Stimulated activated naive CD8-positive, alpha-beta T cell treated with anti-CD3 and anti-CD28 coated beads, Interleukin-15, Interleukin-2, amounts not matched to agents 100 ng/mL and 50 ng/mL, for 24 hours (primary cell): Measurements from ENCODE around the gene EPHA2.

ENCODE experiments used
- H3K27ac Mint-ChIP-seq: one replicate; pipeline ENCODE4 v1.8.0; 2021; ENCODE audit warnings: mild to moderate bottlenecking, mixed read lengths
- H3K27me3 Mint-ChIP-seq: one replicate; pipeline ENCODE4 v1.8.0; 2021; ENCODE audit warnings: mixed read lengths
- H3K36me3 Mint-ChIP-seq: one replicate; pipeline ENCODE4 v1.8.0; 2021; ENCODE audit warnings: low read depth, mixed read lengths
- H3K4me1 Mint-ChIP-seq: one replicate; pipeline ENCODE4 v1.8.0; 2021; ENCODE audit warnings: low read depth, mixed read lengths
- H3K4me3 Mint-ChIP-seq: one replicate; pipeline ENCODE4 v1.8.0; 2021; ENCODE audit warnings: mild to moderate bottlenecking, mixed read lengths
- H3K9me3 Mint-ChIP-seq: one replicate; pipeline ENCODE4 v1.8.0; 2021; ENCODE audit warnings: mixed read lengths

The EPHA2 gene

DNA sequence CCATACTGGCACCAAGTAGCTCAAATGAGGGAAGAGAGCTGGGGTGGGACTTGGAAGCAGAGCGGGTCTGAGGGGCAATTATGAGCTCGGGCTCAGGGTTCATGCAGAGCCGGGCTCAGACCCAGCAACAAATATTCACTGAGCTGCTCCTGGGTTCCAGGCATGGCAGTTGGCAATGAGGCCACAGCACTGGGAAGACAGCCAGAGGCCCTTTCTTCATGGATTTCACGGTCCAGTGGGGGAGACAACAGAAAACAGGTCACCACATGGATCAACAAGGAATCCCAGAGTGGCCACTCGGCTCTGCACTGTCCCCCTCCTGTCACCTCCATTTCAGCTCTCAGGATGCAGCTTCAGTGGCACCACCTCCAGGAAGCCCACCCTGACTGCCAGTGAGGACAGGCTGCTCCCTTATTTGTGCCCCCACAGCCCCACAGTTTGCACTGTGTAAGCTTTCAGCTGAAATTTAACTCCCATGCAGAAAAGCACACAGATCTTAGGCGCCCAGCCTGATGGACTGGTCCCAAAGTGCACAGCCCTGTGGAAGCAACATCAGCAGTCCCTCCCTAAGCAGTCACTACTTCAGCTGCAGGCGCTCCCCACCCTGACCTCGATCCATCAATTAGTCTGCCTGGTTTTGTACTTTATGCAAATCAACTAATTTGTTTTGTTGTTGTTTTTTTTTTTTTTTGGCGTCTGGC, 34.2 kb upstream of the EPHA2 start:
- Mint-ChIP-seq H3K36me3 (no peaks in the 10 kb centered on the region), H3K4me1 (no peaks in the 10 kb centered on the region), H3K9me3 (no peaks in the 10 kb centered on the region), H3K27me3 (no peaks in the 10 kb centered on the region), H3K27ac (no peak overlapping the region), H3K4me3 (no peak overlapping the region)

DNA sequence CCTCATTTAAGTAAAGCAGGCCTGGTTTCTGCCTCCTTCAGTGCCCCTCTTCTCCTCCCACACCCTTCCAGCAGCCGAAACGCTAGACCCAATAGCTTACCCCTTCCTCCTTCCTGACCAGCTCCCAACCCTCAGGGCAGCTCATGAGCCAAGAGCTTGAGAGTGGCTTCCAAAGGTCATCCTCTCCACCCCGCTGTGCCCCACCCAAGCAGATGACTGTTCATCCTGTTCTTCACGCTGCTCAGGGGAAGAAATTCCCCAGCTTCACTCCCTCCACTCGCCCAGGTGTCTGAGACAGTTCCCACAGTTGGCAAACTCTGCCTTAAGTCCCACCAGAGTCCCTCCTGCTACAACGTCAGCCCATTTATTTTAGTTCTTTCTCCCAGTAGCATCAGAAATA, 33.1 kb upstream of the EPHA2 start:
- Mint-ChIP-seq H3K36me3 (no peaks in the 10 kb centered on the region), H3K27me3 (no peaks in the 10 kb centered on the region), H3K9me3 (no peaks in the 10 kb centered on the region), H3K27ac (no peak overlapping the region), H3K4me3 (no peak overlapping the region), H3K4me1 (no peaks in the 10 kb centered on the region)

DNA sequence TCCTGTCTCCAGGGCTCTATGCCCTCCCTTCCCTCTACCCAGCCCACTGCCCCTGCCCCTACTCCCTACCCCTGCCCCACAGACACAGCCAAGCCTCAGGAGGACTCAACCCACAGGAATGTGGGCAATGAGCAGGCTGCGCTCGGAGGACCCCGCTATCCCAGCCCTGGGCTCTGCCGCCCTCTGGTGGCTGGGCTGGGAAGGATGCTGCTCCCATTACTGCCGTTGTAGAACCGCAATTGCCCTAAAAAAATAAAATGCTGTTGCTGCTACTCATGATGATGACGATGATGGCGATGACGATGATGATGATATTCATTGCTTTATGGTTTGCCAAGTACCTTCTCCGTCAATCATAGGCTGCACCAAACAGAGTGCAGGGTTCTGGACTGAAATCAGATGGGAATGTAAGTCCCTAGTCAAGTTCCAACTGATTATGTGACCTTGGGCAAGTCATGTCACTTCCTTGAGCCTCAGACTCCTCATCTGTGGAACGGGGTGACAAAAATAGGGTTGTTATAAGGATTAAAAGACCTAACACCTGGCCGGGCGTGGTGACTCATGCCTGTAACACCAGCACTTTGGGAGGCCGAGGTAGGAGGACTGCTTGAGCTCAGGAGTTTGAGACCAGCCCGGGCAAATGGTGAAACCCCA, 32.0 kb upstream of the EPHA2 start:
- no peaks in the 10 kb centered on the region for H3K36me3 Mint-ChIP-seq
- no peak overlapping the region for H3K27ac Mint-ChIP-seq
- no peaks in the 10 kb centered on the region for H3K27me3 Mint-ChIP-seq
- no peak overlapping the region for H3K4me3 Mint-ChIP-seq
- H3K9me3 Mint-ChIP-seq, result no peaks in the 10 kb centered on the region
- H3K4me1 Mint-ChIP-seq, result no peaks in the 10 kb centered on the region

DNA sequence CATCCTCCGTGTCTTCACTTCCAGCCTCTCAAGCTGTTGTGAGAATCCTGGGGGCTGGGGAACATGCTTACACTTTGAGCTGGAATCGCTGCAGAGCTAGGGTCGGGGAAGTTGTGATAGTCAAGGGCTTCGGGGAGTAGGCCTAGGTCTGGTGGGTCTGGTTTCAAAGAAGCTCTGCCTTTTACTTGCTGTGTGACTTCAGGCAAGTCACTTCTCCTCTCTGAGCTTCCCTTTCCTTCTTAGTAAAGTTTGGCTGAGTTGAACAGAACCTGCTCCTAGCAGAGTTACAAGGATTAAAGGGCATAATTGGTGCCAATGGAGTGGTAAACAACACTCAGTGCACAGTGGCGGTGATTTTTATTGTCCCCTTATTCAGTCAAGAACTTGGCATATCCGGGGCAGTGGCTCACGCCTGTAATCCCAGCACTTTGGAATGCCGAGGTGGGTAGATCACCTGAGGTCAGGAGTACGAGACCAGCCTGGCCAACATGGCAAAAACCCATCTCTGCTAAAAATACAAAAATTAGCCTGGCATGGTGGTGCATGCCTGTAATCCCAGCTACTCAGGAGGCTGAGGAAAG, 30.9 kb upstream of the EPHA2 start:
- no peaks in the 10 kb centered on the region for H3K4me1 Mint-ChIP-seq
- H3K27ac Mint-ChIP-seq, result no peak overlapping the region
- no peaks in the 10 kb centered on the region for H3K27me3 Mint-ChIP-seq
- no peaks in the 10 kb centered on the region for H3K9me3 Mint-ChIP-seq
- no peak overlapping the region for H3K4me3 Mint-ChIP-seq
- no peaks in the 10 kb centered on the region for H3K36me3 Mint-ChIP-seq

DNA sequence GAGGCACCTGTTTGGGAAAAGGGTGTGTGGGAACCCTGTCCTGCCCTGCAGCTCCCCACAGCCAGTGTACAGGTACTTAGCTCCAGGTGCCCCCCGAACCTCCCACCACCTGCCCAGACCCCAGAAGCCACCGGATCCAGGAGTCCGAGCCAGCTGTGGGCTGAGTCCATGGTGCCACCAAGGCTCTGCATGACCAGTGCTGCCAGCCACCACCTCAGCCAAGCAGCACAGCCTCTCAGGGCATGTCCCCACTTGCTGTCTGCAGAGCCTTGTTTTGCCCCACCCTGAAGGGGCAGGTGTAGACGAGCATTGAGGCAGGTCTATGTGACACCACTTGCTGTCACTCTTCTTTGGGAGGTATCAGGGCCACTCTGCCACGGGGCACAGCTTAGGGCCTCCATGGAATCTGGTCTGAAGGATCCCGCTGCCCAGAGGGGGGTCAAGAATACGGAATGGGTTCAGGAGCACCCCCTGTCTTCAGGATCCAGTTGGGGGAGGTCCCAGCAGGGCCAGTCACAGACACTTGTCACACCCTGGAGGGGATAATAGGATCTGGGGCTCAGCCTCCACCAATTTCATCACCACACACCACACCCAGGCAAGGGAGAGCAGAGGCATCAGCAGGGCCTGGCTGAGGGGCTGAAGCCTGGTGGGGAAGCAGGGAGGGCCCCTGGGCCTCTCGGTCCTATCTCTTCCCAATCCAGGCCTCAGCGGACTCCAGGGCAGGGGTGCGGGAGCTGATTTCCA, 28.9 kb upstream of the EPHA2 start:
- H3K27me3 Mint-ChIP-seq, result no peaks in the 10 kb centered on the region
- no peak overlapping the region for H3K4me3 Mint-ChIP-seq
- no peak overlapping the region for H3K27ac Mint-ChIP-seq
- no peaks in the 10 kb centered on the region for H3K9me3 Mint-ChIP-seq
- no peaks in the 10 kb centered on the region for H3K36me3 Mint-ChIP-seq
- H3K4me1 Mint-ChIP-seq, result no peaks in the 10 kb centered on the region

DNA sequence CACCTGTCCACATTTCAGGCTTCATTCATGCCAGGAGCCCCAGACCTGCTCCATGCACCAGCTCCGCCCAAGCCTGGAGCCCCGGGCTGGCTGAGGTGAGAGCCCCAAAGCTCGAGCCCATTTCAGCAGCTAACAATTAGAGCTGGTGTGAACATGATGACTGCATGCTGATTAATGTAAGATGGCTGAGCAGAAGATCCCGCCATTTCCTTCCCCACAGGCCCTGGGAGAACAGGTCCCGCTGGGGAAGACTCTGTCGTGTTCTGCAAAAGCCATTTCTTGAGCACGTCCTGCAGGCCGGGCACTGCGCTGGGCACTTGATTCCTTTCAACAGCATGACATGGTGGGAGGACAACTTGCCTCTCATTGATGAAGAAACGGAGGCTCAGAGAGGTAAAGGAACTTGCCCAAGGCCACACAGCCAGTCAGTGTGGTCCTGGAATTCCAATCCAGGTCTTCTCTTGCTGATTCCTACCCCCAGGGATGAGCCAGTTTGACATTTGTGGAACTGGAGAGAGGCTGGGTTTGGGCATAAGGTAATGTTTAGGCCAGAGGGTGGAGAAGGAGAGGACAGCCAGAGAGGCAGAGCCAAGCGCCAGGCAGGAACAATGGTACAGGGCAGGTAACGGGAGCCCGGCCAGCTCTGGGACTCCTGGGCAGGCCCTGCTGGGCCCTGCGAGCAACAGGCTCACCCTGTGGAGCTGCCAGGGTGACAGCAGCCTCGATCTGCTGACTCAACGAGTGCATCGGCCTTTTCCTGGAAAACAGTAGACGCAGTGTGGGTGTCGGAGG, 28.1 kb upstream of the EPHA2 start:
- no peaks in the 10 kb centered on the region for H3K4me1 Mint-ChIP-seq
- no peak overlapping the region for H3K27ac Mint-ChIP-seq
- no peak overlapping the region for H3K4me3 Mint-ChIP-seq
- H3K36me3 Mint-ChIP-seq, result no peaks in the 10 kb centered on the region
- H3K9me3 Mint-ChIP-seq, result no peaks in the 10 kb centered on the region
- no peaks in the 10 kb centered on the region for H3K27me3 Mint-ChIP-seq

DNA sequence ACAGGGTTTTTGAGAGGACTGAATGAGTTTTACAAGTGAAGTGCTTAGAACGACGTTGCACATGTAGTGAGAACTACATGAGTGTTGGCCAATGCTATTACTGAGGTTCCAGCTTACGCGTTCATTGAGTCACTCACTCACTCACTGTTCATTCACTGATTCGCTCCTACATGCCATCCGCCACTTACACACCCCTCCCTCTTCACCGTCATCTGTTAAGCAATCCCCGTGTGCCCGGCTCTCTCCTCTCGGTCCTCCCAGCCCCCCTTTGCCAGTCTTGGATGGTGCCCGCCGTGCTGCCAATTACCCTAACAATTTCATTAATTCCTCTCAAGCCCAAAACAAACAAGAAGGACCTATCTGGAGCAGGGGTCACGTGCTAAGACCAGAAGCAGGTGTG, 27.3 kb upstream of the EPHA2 start:
- Mint-ChIP-seq H3K36me3 (no peaks in the 10 kb centered on the region), H3K27me3 (no peaks in the 10 kb centered on the region), H3K4me3 (no peak overlapping the region), H3K4me1 (no peaks in the 10 kb centered on the region), H3K27ac (no peak overlapping the region), H3K9me3 (no peaks in the 10 kb centered on the region)

DNA sequence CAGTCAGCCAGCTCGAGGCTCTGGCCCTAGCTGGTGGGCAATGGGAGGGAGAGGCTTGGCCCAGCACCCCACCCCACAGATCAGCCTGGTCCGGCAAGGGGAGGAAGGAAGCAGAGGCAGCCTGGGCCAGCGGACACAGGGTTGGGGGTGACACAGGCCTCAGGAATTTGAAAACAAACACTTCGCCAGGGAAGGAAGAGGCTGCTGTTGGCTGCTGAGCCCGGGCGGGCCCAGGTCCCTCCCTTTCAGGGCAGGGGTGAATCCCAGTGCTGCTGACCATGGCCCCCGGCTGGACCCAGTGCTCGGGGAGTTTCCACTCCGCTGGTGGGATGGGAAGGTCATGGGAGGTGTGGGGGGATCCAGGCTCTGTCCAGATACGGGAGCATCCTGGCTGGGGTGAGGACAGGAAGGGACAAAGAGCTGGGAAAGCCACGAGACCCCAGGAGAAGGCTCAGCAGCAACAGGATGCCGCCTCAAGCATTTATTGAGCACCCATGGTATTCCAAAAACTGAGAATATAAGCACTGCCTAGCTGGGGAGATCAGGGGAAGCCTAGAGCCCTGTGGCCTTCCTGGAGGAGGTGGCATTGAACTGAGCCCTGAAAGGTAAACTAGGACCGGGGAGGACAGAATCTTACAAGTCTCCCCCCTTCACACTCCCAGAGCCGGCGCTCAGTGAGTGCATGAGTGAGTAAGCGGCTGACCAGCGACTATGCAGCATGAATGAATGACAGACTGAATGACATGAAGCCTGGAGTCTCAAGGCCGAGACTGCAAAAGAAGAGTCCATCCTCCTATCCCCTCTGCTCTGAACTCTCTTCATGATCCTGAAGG, 26.2 kb upstream of the EPHA2 start:
- Mint-ChIP-seq H3K4me1 (no peaks in the 10 kb centered on the region), H3K36me3 (no peaks in the 10 kb centered on the region), H3K27me3 (no peaks in the 10 kb centered on the region), H3K9me3 (no peaks in the 10 kb centered on the region), H3K27ac (no peak overlapping the region), H3K4me3 (no peak overlapping the region)

DNA sequence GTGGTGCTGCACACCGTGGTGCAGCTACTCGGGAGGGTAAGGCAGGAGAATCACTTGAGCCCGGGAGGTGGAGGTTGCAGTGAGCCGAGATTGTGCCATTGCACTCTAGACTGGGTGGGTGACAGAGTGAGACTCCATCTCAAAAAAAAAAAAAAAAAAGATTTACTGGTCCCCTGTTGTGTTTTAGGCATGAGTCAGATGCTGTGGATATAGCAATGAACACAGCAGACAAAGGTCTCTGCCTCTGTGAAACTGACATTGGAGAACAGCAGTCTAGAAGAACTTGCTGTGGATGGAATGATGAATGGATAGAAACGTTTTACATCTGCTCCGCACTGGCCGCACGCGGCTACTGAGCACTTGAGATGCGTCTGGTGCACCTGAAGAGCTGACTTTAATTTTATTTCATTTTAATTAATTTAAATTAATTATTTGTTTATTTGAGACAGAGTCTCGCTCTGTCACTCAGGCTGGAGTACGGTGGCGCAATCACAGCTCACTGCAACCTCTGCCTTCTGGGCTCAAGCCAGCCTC, 24.5 kb upstream of the EPHA2 start:
- H3K4me1 Mint-ChIP-seq, result no peaks in the 10 kb centered on the region
- H3K27me3 Mint-ChIP-seq, result no peaks in the 10 kb centered on the region
- no peak overlapping the region for H3K4me3 Mint-ChIP-seq
- H3K36me3 Mint-ChIP-seq, result no peaks in the 10 kb centered on the region
- H3K9me3 Mint-ChIP-seq, result no peaks in the 10 kb centered on the region
- H3K27ac Mint-ChIP-seq, result no peak overlapping the region

DNA sequence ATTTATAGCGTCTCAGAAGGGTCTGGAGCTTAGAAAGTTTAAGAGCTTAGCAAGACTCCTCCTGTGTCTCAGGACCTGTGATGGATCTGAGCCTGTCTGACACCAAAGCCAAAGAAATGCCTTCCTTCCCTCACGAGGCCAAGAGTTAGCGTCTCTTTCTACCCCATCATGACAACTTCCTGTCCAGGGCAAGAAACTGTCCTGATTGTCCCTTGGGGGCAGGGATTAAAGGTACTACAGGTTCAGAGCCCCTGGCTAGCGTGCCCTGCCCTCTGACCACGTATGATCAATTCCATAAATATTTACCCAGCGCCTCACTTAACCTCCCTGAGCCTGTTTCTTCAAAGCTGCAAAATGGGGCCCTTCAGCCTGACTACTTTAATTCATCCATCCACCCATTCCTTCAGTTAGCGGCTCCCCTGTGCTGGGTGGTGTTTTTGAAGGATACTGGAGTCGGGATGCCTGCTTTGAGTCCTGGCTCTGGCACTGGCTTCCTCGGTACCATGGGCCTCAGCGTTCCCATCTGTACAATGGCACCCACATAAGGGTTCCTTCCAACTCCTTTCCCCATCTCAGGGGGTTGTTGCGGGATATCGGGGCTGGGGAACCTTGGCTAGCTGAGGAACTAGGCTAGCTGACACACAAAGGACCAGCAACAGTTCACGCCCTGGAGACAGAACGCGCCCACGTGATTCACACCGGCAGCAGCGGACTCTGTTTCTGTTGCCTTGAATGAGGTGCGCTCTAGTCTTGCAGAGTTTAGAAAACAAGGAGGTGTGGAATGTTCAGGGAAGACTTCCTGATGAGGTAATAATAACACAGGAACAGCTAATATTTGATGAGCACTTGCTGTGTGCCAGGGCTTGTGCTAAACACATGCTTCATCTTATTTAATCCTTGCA, 23.0 kb upstream of the EPHA2 start:
- Mint-ChIP-seq H3K4me1 (no peaks in the 10 kb centered on the region), H3K27ac (no peak overlapping the region), H3K9me3 (no peaks in the 10 kb centered on the region), H3K4me3 (no peak overlapping the region), H3K27me3 (no peaks in the 10 kb centered on the region), H3K36me3 (no peaks in the 10 kb centered on the region)

DNA sequence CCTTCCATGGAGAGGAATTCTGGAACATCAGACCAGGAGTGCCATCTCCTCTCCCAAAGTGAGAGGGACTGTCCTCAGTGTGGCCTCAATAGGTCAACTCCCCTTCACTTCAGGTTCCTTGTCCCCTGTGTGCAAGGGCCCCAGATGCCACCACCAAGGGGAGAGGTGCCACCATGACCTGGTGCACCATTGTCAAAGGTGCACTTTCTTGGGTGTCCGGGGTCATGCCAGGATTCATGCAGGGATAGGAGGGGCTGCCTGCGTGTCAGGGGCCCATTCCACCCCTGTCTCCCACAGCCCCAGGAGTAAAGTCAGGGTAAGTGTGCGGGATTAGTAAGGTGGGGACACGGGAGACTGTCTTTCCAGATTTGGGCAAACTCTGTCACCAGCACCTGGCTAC, 21.4 kb upstream of the EPHA2 start:
- Mint-ChIP-seq H3K9me3 (no peaks in the 10 kb centered on the region), H3K36me3 (no peaks in the 10 kb centered on the region), H3K4me3 (no peak overlapping the region), H3K27ac (no peak overlapping the region), H3K4me1 (no peaks in the 10 kb centered on the region), H3K27me3 (no peaks in the 10 kb centered on the region)

DNA sequence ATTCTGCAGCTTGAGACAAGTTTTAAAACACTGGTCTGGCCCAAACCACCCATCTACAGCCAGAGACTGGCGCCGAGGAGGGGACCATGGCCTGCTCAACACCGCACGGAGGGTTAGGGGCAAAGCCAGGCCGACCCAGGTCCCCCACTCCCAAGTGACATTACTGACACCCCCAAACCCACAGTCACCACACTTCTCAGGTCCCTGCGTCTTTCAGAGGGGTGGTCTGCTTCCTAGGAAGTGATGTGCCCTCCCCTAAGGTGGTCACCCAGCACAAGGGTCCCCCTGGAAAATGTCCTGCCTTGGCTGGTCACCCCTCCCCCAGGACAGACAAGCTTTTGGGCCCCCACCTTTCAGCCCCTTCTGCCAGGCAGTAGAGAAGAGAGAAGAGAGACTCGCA, 20.8 kb upstream of the EPHA2 start:
- H3K27ac Mint-ChIP-seq, result no peak overlapping the region
- no peaks in the 10 kb centered on the region for H3K9me3 Mint-ChIP-seq
- no peaks in the 10 kb centered on the region for H3K4me1 Mint-ChIP-seq
- no peaks in the 10 kb centered on the region for H3K36me3 Mint-ChIP-seq
- H3K4me3 Mint-ChIP-seq, result no peak overlapping the region
- no peaks in the 10 kb centered on the region for H3K27me3 Mint-ChIP-seq
